HepG2 (cell line): Measurements from ENCODE around the gene SRBD1. TPM values are rescaled to one million over a fixed set of nuclear protein-coding genes. Genes with fewer than 3 reads are reported as not detected.

Experiments
- ARNT ChIP-seq: fragments of 450-650 bp; IDR thresholded peaks from 2 replicates; pipeline ENCODE4 v1.6.1; 2017
- DR1 ChIP-seq: sonication (generic); formaldehyde crosslinking; IDR thresholded peaks from 2 replicates; pipeline ENCODE4 v1.8.0; 2021; ENCODE audit warnings: mild to moderate bottlenecking, missing genetic modification reagents, inconsistent platforms
- HIVEP1 ChIP-seq: sonication (generic); formaldehyde crosslinking; IDR thresholded peaks from 2 replicates; pipeline ENCODE4 v1.4.0; 2020; ENCODE audit warnings: mild to moderate bottlenecking, missing genetic modification reagents
- HOMEZ ChIP-seq: IDR thresholded peaks from 2 replicates; pipeline ENCODE4 v1.6.1; 2016; ENCODE audit warnings: low read depth
- JARID2 ChIP-seq: sonication (generic); formaldehyde crosslinking; IDR thresholded peaks from 2 replicates; pipeline ENCODE4 v1.8.1; 2023; ENCODE audit warnings: missing genetic modification reagents, inconsistent platforms; ENCODE audit not compliant: insufficient replicate concordance
- JUN ChIP-seq: sonication (generic); formaldehyde crosslinking; IDR thresholded peaks from 2 replicates; pipeline ENCODE4 v1.4.0; 2020; ENCODE audit warnings: mild to moderate bottlenecking, missing genetic modification reagents
- MATR3 ChIP-seq: sonication (generic); formaldehyde crosslinking; IDR thresholded peaks from 2 replicates; pipeline ENCODE4 v1.4.0; 2020; ENCODE audit warnings: missing genetic modification reagents
- MBD4 ChIP-seq: IDR thresholded peaks from 2 replicates; pipeline ENCODE4 v1.6.1; 2012; ENCODE audit warnings: low read length, inconsistent platforms, borderline replicate concordance
- MIER3 ChIP-seq: IDR thresholded peaks from 2 replicates; pipeline ENCODE4 v1.6.1; 2016; ENCODE audit warnings: missing compliant biosample characterization, borderline replicate concordance
- MXI1 ChIP-seq: IDR thresholded peaks from 3 replicates; pipeline ENCODE4 v1.6.1; 2012; ENCODE audit warnings: low read depth, low read length, inconsistent platforms, borderline replicate concordance
- NFIC ChIP-seq: IDR thresholded peaks from 2 replicates; pipeline ENCODE4 v1.6.1; 2012; ENCODE audit warnings: mild to moderate bottlenecking, low read length, inconsistent platforms
- NFKB2 ChIP-seq: sonication (generic); formaldehyde crosslinking; IDR thresholded peaks from 2 replicates; pipeline ENCODE4 v1.4.0; 2020; ENCODE audit warnings: missing genetic modification reagents, borderline replicate concordance
- RBAK ChIP-seq: sonication (generic); formaldehyde crosslinking; IDR thresholded peaks from 2 replicates; pipeline ENCODE4 v1.5.1; 2020; ENCODE audit warnings: mild to moderate bottlenecking, missing genetic modification reagents
- SALL1 ChIP-seq: sonication (generic); formaldehyde crosslinking; IDR thresholded peaks from 2 replicates; pipeline ENCODE4 v1.8.0; 2022; ENCODE audit warnings: mild to moderate bottlenecking, missing genetic modification reagents
- SAP130 ChIP-seq: IDR thresholded peaks from 2 replicates; pipeline ENCODE4 v1.6.1; 2016; ENCODE audit warnings: low read depth
- SMAD3 ChIP-seq: sonication (generic); formaldehyde crosslinking; IDR thresholded peaks from 2 replicates; pipeline ENCODE4 v1.4.0; 2020; ENCODE audit warnings: missing genetic modification reagents
- STAG1 ChIP-seq: sonication (generic); formaldehyde crosslinking; IDR thresholded peaks from 2 replicates; pipeline ENCODE4 v1.4.0; 2020; ENCODE audit warnings: missing genetic modification reagents
- TAF1 ChIP-seq: sonication (generic); formaldehyde crosslinking; IDR thresholded peaks from 2 replicates; pipeline ENCODE4 v1.4.0; 2020; ENCODE audit warnings: missing genetic modification reagents
- TP53 ChIP-seq: sonication (generic); formaldehyde crosslinking; conservative IDR thresholded peaks from 2 replicates; pipeline ENCODE4 v1.4.0; 2020; ENCODE audit warnings: missing genetic modification reagents
- ZNF205 ChIP-seq: IDR thresholded peaks from 2 replicates; pipeline ENCODE4 v1.6.1; 2018; ENCODE audit warnings: missing biosample characterization, missing genetic modification reagents
- ZNF335 ChIP-seq: sonication (generic); formaldehyde crosslinking; IDR thresholded peaks from 2 replicates; pipeline ENCODE4 v1.4.0; 2020; ENCODE audit warnings: missing genetic modification reagents
- ZNF530 ChIP-seq: sonication (generic); formaldehyde crosslinking; IDR thresholded peaks from 2 replicates; pipeline ENCODE4 v1.5.0; 2020; ENCODE audit warnings: low read depth, mild to moderate bottlenecking, missing genetic modification reagents
- ZNF557 ChIP-seq: sonication (generic); formaldehyde crosslinking; IDR thresholded peaks from 2 replicates; pipeline ENCODE4 v1.4.0; 2020; ENCODE audit warnings: missing genetic modification reagents
- ZNF605 ChIP-seq: sonication (generic); formaldehyde crosslinking; IDR thresholded peaks from 2 replicates; pipeline ENCODE4 v1.8.0; 2022; ENCODE audit warnings: mild to moderate bottlenecking, missing genetic modification reagents
- ZNF629 ChIP-seq: sonication (generic); formaldehyde crosslinking; conservative IDR thresholded peaks from 2 replicates; pipeline ENCODE4 v1.5.0; 2020; ENCODE audit warnings: missing genetic modification reagents
- ZSCAN29 ChIP-seq: sonication (generic); formaldehyde crosslinking; conservative IDR thresholded peaks from 2 replicates; pipeline ENCODE4 v1.4.0; 2020; ENCODE audit warnings: mild to moderate bottlenecking, missing genetic modification reagents
- polyA plus RNA-seq, 8 experiments: library from polyadenylated mRNA; depleted of rRNA in 3 of 8; stranded (reverse) in 7 of 8; unstranded in 1 of 8; fragments of >200 nt; fragmentation: Illumina TruSeq in 4 of 8; extraction: Trizol in 4 of 8; gene quantifications; 2 replicates each; pipeline versions ENCODE4 v1.2.1 to v1.2.3, GENCODE V29; 2011 to 2016; ENCODE audit warnings: low read depth in 4 of 8, missing spikeins in 1 of 8, mixed read lengths in 1 of 8; ENCODE audit not compliant: insufficient read depth in 1 of 8
- total RNA-seq, 5 experiments: library from RNA; depleted of rRNA; stranded (reverse); fragments of >200 nt; fragmentation: Illumina TruSeq; extraction: Trizol; gene quantifications; 2 replicates each; pipeline ENCODE4 v1.2.3, GENCODE V29; 2016; ENCODE audit warnings: low read depth in 1 of 5
- TF ChIP-seq, protein P1 (sequence below): fragments of 450-650 bp; IDR thresholded peaks from 2 replicates; pipeline ENCODE4 v1.6.1; 2016
- TF ChIP-seq, protein P2 (sequence below): sonication (generic); formaldehyde crosslinking; IDR thresholded peaks from 2 replicates; pipeline ENCODE4 v1.8.1; 2023; ENCODE audit warnings: mild to moderate bottlenecking, missing genetic modification reagents, borderline replicate concordance
- TF ChIP-seq, protein P3 (sequence below): sonication (generic); formaldehyde crosslinking; IDR thresholded peaks from 2 replicates; pipeline ENCODE4 v1.4.0; 2020; ENCODE audit warnings: missing genetic modification reagents

The SRBD1 gene
- total and polyA plus RNA-seq, 2 of the 13 experiments (the other 11 are each of a cell fraction or from before 2014, with no cell fraction given): 3.2 to 23.9 TPM

GRCh38 chr2:45650851-45651414 lies 39.9 kb upstream of the SRBD1 start (continued):
- TF ChIP-seq ZNF629 (CRISPR knock-in tag) (peak; percentile 33; the same call in 1 of the 2 replicates), RBAK (CRISPR knock-in tag) (no peak), JUN (0 out of 2 replicates have a peak, but pooled peaks have one; percentile 50), JARID2 (CRISPR knock-in tag) (no peak), ZNF557 (0 out of 2 replicates have a peak, but pooled peaks have one; percentile 85), ZNF530 (no peak), NFKB2 (peak; percentile 52; the same call in 1 of the 2 replicates), HOMEZ (CRISPR knock-in tag) (peak; percentile 48; the same call in 1 of the 2 replicates), ZNF335 (no peak), ZSCAN29 (no peak), SAP130 (CRISPR knock-in tag) (peak; percentile 92), TP53 (CRISPR knock-in tag) (peak; percentile 26; the same call in 1 of the 2 replicates), ARNT (no peak), MXI1 (peak; percentile 80; the same call in 1 of the 3 replicates), NFIC (no peak), ZNF605 (CRISPR knock-in tag) (no peak), ZNF205 (CRISPR knock-in tag) (0 out of 2 replicates have a peak, but pooled peaks have one; percentile 42), STAG1 (CRISPR knock-in tag) (no peak; the same call in 1 of the 2 replicates), MBD4 (no peak), TAF1 (CRISPR knock-in tag) (peak; percentile 50), DR1 (CRISPR knock-in tag) (no peak; the same call in 1 of the 2 replicates), MIER3 (CRISPR knock-in tag) (no peak; the same call in 1 of the 2 replicates), SMAD3 (CRISPR knock-in tag) (peak; percentile 50; the same call in 1 of the 2 replicates), SALL1 (CRISPR knock-in tag) (peak; percentile 94), HIVEP1 (CRISPR knock-in tag) (peak; percentile 11; the same call in 1 of the 2 replicates), MATR3 (CRISPR knock-in tag) (no peak)
- TF ChIP-seq, protein P1, sequence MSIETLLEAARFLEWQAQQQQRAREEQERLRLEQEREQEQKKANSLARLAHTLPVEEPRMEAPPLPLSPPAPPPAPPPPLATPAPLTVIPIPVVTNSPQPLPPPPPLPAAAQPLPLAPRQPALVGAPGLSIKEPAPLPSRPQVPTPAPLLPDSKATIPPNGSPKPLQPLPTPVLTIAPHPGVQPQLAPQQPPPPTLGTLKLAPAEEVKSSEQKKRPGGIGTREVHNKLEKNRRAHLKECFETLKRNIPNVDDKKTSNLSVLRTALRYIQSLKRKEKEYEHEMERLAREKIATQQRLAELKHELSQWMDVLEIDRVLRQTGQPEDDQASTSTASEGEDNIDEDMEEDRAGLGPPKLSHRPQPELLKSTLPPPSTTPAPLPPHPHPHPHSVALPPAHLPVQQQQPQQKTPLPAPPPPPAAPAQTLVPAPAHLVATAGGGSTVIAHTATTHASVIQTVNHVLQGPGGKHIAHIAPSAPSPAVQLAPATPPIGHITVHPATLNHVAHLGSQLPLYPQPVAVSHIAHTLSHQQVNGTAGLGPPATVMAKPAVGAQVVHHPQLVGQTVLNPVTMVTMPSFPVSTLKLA: peak; percentile 61
- TF ChIP-seq, protein P2, sequence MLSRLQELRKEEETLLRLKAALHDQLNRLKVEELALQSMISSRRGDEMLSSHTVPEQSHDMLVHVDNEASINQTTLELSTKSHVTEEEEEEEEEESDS (CRISPR knock-in tag): no peak; the same call in 1 of the 2 replicates
- TF ChIP-seq, protein P3, sequence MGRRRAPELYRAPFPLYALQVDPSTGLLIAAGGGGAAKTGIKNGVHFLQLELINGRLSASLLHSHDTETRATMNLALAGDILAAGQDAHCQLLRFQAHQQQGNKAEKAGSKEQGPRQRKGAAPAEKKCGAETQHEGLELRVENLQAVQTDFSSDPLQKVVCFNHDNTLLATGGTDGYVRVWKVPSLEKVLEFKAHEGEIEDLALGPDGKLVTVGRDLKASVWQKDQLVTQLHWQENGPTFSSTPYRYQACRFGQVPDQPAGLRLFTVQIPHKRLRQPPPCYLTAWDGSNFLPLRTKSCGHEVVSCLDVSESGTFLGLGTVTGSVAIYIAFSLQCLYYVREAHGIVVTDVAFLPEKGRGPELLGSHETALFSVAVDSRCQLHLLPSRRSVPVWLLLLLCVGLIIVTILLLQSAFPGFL (CRISPR knock-in tag): no peak
